NCI-H526 (cell line): ENCODE data around the gene IFITM5.
"Not testable (repeated sequence)": the region's sequence is repeated elsewhere in the genome, so short reads cannot be mapped to it uniquely, and the experiment has no call there.

Source experiments
- DNase-seq, 2 experiments: peaks; one replicate each; lab custom pipeline; 2025; lab: John Stamatoyannopoulos, UW

The IFITM5 gene

DNA sequence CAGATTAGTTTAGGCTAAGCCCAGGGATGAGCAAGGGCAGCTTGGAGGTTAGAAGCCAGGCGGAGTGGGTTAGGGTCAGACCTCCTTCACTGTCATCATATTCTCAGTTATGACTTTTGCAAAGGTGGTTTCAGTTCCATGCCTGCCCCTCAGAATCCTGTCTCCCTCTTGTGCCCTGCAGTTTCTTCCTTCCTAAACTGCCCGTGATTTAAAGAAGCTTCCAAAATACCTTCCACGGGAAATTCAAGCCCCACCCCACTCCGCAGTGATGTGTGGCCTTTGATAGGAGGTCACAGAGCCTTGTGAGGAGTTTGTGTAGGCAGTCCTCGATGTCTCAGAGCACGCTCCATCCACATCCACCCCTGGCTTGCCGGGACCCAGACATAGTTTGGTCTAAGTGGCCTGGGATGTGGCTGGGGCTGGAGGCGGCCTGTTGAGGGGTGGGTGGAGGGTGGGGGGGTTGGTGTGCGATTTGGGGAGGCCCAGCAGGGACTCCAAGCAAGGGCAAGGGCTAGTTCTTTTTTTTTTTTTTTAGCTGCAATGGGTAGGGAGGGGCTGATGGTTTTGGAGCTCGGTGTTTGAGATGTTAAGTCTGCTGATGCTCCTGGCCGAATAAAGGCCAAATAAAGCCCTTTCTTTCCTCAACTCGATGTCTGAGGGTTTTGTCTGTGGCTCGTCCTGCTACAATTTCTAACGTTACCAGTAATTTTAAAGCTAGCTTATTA is 12.9 kb upstream of the IFITM5 start:
- DNase-seq: no peak

DNA sequence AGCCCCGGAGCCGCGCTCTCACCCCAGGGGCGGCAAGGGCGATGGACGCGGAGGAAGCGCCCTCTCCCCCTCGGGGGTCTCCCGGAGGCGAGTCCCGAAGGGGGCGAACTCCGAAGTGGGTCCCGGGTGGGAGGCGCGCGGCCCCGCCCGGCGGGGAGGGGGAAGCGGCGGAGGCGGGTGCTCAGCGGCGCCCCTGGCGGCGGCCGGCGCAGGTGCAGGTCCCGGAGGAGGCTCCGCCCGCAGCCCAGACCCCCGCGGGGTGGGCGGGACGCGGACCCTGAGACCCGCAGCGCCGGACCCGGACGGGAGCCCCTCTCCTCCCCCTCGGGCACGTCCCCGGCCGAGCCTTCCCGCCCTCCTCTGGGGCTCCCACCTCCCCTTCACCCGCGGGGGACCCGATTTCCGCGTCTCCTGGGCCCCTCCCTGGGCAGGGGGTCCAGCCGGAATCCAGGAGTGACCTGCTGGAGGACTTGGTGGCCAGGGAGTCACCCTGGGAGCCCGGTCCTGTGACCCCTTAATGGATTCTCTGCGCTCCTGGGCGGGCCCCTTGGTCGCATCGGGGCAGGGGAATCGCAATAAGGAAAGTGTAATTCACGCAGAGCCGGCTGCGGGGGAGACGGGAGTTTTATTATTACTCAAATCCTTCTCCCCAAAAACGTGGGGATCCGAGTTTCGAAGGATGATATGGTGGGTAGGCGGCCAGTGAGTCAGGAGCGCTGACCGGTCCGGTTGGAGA is 11.9 kb upstream of the IFITM5 start:
- DNase-seq: not testable (repeated sequence)

DNA sequence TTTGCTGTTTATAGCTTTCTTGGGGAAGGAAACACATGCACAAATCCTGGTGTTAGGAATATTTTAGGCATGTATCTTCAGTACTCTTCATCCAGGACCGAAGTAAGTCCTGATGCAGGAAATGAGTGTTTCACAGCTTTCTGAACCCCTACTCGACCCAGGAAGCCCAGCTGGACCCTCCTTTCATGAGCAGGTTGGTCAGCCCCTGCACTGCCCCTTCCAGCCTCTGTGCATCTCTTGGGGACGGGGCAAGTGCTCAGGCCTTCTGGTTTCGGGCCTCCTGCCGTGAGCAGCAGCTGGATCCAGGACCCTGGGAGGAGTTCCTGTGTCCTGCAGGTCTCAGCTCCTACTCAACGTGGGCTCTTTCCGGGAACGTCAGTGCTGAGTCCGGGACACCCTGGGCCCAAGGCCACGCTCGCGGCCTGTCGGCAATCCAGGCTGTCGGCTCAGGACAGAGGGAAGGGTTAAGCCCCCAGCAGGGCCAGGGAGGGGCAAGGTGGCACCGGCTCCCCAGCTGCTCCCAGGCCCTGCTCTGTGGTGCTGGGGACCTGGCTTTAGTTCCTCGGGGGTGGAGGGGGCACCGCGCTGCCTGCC is 10.8 kb upstream of the IFITM5 start:
- not testable (repeated sequence) for DNase-seq

DNA sequence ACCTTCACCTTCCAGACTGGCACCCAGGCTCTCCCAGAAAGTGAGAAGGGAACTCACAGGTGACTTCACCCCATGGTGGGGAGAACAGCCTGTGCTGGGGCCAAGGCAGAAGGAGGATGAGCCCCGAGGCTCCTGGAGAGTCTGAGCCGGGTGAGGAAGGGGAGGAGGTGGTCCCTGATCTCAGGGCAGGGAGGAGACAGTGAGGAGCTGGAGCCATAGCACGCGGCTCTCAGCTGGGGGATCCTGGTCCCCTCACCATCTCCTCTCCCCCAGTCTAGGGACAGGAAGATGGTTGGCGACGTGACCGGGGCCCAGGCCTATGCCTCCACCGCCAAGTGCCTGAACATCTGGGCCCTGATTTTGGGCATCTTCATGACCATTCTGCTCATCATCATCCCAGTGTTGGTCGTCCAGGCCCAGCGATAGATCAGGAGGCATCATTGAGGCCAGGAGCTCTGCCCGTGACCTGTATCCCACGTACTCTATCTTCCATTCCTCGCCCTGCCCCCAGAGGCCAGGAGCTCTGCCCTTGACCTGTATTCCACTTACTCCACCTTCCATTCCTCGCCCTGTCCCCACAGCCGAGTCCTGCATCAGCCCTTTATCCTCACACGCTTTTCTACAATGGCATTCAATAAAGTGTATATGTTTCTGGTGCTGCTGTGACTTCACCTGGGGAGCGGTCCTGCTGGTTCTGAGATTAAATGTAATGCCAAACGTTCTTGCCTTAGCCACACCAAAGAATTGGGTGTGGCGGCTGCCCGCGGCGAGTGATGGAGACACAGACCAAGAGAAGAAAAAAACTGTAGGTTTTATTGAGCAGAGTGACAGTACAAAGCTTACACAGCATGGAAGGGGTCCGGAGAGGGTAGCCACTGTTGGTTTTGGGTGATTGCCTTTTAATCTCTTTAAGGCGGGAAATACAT is 9.7 kb upstream of the IFITM5 start:
- DNase-seq: not testable (repeated sequence)

DNA sequence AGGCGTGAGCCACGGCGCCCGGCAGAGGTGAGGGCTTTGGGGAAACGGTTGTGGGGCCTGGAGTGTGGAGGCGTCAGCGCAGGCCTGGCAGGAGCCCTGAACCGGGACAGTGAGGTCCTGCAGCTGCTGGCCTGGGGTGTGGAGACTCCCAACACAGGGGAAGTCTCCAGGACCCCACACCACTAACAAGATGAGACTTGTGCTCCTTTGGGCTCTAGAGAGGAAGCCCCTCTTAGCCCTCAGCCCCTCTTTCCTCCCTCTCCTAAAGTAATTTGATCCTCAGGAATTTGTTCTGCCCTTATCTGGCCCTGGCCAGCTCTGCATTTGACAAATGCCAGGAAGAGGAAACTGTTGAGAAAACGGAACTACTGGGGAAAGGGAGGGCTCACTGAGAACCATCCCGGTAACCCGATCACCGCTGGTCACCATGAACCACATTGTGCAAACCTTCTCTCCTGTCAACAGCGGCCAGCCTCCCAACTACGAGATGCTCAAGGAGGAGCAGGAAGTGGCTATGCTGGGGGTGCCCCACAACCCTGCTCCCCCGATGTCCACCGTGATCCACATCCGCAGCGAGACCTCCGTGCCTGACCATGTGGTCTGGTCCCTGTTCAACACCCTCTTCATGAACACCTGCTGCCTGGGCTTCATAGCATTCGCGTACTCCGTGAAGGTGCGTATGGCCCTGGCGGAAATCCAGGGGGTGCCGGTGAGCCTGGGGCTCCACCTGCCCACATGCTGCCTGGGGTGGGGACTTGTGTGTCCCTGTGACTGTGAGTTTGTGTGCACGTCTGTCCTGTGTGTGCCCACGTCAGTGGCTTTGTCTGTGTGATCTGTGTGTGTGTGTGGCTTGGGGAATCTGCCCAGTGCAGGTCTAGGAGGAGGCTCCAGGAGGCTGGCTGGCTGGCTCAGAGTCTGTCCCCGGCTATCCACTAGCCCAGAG is 8.7 kb upstream of the IFITM5 start, which contains the start of gene IFITM2:
Gene IFITM2, plus strand, starts transcription at position 51 of the 943 bp plus-strand sequence. Its CDS starts 377 bp downstream, at position 428.
- DNase-seq: not testable (repeated sequence)

DNA sequence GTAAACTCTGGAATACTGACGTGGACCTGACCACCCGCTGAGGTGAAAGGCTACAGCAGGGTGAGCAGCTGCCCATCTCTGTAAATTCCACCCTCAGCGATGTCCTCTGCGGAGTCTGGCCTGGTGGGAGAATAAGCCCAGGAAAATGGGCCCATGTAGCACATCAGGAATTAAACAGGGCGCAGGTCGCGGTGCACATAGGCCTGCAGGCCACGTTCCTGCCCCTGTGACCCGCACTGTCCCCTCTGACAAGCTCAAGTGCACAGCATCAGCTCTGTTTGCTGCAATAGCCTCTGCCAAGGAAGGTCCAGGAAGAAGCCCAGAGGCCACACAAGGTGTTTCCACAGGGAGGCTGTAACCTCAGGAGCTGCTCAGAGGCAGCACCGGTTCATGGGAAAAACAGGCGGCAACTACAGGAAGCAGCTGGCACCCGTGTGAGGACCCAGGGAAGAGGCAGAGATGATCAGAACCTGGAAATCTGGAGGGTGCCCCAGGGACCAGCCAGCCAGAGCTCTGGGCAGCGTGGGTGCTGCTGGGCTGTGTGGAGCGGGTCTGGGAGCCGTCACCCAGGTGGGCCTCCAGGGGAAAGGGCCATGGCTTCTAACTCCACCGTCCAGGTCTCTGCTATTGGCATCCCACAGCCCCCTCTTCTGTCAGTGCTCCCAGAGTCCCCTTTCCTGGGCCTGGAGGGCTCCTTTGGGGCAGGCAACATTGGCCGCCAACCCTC is 7.5 kb upstream of the IFITM5 start:
- no peak for DNase-seq

DNA sequence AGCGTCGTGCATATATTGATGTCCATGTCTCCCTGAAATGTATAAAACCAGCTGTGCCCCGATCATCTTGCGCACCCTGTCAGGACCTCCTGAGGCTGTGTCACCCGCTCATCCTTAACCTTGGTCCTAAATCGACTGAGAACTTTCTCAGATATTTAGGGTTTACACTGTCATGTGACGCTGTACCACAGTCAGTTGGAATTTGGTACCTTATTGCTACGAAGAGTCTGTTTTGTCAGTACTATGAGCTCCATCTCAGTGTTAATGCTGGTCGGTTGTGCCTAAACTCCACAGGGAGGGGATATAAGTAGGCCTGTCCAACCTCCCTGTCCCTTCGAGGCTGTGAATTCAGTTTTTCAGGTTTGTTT is 6.5 kb upstream of the IFITM5 start:
- DNase-seq: no peak

DNA sequence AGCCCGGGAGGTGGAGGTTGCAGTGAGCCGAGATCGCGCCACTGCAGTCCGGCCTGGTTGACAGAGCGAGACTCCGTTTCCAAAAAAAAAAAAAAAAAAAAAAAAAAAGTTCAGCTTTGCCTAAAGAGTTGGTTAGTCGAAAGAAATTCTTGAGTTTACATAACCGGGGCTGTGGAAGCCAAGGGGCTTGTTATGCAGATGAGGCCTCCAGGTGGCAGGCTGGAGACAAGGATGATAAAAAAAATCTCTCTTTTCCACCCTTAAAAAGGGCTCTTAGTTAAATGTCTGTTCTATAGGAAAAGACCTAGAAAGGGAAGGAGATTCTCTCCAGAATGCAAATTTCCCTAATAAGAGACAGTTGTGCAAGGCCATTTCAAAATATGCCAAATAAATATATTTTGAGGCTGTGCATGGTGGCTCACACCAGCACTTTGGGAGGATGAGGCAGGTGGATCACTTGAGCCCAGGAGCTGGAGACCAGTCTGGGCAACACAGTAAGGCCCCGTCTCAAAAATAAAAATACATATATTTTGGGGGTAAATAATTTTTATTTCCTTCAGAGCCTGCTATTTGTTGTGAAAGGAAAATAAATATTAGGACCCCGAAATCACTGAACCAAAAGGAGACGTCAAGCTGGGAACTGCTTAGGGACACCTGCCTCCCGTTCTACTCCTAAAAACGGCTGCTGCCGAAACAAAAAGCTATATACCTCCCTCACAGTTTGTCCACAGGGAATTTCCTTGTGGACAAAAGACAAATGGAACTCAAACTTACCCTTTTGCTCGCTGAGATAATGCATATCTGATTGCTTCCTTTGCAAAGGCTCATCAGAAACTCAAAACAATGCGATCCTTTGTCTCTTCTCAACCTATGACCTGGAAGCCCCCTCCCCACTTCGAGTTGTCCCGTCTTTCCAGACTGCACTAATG is 5.9 kb upstream of the IFITM5 start:
- peak in 1 of 2 experiments; percentile 38 for DNase-seq

DNA sequence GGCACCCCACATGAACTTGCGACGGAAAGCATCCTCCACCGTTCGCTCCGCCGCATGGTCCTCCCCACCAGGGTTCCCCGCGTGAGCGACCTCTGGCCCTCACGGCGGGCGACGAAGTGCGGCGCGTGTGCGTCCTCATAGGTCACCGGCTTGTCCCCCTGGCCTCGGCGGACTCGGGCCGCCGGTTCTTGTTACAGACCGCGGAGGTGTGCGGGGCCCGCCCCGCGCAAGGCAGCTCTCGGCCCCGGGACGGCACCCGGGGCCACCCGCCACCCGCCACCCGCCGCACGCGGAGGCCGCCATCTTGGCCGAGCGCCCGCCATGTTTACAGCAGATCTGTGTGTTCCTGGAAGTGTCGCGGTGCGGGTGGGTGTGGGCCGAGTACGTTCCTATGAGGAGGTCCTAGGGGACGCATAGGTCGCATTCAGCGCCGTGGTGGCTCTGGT is 4.8 kb upstream of the IFITM5 start:
- no peak for DNase-seq

DNA sequence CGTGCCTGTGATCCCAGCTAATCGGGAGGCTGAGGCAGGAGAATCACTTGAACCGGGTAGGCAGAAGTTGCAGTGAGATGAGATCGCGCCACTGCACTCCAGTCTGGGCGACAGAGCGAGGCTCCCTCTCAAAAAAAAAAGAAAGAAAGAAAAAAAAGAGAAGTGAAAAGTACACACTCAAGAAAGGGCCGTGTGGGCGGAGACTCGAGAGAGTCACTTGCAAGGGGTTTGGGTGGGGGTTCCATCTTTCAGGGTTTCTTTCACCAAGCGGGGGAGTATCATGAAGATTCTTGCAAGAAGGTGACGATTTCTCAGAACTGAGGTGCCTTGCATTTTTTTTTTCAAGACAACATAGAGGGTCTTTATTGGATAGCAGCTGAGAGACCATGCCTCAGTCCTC is 4.0 kb upstream of the IFITM5 start:
- no peak for DNase-seq

DNA sequence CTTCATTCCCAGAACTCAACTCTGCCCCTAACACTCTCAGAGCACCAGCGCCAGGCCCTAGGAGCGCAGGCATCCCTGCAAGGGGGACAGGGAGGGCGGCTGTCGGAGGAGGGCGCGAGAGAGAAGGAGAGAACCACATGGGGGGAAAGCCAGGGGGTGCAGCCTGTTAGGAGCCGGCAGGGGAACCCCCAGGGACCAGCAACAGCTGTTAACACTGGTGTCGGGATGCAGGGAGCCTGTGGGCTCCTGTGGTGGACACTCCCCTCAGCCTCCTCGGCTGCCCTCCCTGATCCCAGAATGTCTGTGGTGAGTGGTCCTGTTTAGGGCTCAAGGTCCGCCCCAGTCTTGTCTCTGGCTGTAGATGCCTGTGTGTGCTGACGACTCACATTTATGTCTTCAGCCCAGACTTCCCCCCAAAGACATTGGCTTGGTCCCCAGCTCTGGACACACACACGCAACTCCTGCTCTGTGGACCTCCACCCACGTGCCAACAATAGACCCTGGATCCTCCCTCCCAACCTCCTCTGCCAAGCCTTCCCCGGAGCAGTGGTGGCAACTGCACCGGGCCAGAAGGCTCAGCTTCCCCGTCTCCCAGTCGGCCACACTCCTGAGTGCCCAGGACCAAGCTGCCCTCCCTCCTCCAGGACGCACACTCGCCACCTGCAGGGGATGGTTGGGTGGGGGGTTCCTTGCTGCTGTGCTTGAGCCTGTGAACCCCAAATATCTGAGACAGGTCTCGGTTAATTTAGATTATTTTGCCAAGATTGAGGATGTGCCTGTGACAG is 817 bp upstream of the IFITM5 start:
- DNase-seq: peak in 1 of 2 experiments; percentile 25

DNA sequence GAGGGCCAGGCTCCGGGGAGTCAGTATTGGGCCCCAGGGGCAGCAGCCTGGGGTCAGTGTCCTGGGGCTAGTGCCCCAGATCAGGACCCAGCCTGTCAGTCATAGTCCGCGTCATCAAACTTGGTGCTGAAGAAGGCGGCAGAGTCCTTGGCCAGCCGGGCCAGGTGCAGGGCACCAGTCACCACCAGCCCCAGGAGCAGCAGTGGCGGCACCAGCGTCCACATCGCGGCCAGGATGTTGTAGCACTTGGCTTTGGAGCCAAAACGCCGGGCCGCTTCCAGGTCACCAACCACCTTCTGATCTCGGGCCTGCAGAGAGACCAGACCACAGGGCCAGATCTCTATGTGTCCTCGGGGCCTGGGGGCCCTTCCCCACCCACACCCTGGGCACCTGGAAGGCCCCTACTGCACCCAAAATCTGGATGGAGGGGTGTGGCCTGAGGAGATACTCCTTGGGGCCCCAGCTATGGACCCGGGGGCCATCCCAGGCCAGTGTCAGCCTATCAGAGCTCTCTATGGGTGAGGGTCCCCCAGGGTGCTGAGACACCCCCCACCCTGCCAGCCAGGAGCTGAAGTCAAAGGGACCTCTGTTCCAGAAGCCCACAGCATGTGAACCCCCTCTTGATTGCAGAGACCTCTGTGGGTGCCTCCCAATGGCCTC is 790 bp downstream of the IFITM5 start:
- no peak for DNase-seq

DNA sequence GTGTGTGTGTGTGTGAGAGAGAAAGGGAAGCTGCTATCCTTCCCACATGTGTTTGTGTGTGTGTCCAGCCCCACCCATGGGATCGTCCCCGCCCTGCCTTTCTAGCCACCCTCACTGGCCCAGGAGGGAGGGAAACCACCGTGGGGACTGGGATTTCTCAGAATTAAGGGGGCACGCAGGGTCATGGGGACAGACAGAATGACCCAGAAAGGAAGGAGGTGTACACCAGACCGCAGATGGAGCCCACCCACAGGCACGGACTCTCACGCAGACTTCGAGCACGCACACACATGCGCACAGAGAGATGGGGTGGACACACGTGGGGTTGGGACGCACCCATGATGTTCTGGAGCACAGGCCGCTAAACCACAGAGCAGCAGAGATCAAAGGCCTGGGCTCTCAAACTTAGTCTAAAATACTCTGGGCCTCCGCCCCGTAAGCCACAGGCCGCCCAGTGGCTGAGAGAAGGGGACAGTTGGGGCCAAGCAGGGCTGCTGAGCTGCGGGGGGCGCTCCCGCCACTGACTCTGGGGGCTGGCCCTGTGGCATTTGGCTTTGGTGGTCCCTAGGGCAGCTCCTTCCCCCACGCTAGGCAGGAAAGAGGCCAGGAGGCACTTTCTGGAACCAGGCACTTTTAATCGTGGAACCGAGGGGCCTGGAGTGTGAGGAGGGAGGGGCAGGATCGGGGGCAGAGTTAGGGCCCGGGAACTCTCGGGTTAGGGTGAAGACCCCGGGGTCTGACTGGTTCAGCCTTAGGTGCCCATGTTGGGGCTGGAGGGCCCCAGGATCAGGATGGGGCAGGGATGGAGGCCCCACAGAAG is 1.5 kb downstream of the IFITM5 start:
- DNase-seq: no peak

DNA sequence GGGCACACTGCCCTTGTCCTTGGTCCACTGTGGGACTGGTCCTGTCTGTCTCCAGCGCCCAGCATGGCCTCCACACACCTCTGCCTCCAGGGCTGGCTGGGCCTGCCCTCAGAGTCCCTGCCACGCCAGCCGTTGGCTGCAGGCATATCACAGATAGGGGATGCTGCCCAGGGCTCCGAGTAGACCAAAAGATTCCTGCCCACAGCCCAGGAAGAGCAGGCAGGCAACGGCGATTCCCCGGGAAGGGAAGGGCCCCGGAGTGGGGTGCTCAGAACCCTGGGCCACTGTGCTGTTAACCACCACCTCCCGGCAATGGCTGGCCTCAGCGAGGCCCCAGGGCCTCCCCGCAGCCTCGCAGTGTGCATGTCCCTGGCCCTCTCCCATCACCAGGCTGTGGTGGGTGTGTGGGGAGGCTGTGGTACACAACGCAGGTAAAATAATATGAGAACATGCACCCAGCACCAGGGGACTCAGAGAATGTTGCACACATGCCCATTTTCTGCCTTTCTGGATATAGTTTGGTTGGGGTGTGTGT is 2.2 kb downstream of the IFITM5 start:
- DNase-seq: no peak

DNA sequence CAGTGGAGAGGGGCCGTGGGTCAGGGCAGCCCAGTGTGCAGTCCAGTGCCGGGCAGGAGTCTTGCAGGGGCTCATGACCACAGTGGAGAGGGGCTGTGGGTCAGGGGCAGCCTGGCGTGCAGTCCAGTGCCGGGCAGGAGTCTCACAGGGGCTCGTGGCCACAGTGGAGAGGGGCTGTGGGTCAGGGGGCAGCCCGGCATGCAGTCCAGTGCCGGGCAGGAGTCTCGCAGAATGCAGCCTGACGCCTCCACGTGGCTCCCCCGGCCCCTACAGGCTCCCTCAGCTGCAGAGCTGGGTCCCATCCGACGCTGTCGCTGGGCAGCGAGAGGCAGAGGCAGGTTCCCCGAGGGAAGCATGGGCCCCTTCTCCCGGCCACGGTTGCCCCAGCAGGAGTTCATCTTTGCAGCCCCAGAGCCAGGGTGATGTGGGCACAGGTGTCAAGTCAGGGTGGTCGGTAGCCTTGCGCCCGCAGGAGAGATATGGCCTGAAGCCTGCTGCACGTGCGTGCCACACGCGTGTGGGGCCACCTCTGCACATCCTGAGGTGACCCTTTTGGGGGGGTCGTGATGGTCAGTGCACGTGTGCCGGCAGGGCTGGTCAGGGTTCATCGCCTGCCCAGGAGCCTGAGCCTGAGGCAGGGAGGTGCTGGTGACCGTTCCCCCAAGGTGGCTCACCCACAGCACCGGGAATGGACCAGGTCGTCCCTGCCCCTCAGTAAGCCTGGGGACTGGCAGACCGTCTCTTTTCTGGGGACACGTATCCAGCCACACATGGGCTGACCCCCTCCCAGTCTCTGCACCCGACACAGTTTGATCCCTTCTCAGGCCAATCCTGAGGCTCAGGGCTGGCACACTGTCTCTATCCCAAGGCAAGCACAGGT is 2.9 kb downstream of the IFITM5 start:
- no peak for DNase-seq
